Panc1 (cell line): Measurements from ENCODE around the gene STRC.
"Not testable (repeated sequence)": the region's sequence is repeated elsewhere in the genome, so short reads cannot be mapped to it uniquely, and the experiment has no call there.

Source experiments
- TCF7L2 ChIP-seq: IDR thresholded peaks from 2 replicates; pipeline ENCODE4 v1.6.1; 2011; ENCODE audit warnings: mild to moderate bottlenecking, low read depth, low read length, inconsistent platforms
- TF ChIP-seq, protein P1 (sequence below): fragments of 450-650 bp; IDR thresholded peaks from 2 replicates; pipeline ENCODE4 v1.5.1; 2017; ENCODE audit warnings: mild to moderate bottlenecking
- TF ChIP-seq, protein P2 (sequence below), 2 experiments: IDR thresholded peaks; 2 replicates each; pipeline ENCODE4 v1.6.1; 2011 to 2012; ENCODE audit warnings: low read depth in 2 of 2, control low read depth in 1 of 2, low read length in 1 of 2, mild to moderate bottlenecking in 1 of 2, moderate library complexity in 1 of 2; ENCODE audit not compliant: insufficient read depth in 1 of 2

DNA sequence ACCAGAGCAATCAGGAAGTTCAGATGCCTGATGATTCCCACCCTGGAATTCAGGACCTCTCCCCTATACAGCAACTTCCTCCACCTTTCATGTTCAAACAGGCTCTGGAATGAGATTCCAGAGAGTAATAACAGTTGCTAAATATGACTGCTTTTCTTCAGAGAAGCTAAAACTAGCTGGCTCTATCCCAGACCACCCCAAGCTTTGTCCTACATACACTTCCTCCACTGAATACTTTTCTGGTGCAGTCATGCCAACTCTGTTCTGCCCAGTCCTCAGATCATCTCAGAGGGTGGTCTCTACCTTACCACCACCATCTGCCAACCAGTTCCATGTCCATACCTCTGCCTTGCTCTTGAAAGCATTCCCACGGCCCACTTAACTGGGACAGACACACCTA lies 47.6 kb upstream of the STRC start:
- TF ChIP-seq, protein P1, sequence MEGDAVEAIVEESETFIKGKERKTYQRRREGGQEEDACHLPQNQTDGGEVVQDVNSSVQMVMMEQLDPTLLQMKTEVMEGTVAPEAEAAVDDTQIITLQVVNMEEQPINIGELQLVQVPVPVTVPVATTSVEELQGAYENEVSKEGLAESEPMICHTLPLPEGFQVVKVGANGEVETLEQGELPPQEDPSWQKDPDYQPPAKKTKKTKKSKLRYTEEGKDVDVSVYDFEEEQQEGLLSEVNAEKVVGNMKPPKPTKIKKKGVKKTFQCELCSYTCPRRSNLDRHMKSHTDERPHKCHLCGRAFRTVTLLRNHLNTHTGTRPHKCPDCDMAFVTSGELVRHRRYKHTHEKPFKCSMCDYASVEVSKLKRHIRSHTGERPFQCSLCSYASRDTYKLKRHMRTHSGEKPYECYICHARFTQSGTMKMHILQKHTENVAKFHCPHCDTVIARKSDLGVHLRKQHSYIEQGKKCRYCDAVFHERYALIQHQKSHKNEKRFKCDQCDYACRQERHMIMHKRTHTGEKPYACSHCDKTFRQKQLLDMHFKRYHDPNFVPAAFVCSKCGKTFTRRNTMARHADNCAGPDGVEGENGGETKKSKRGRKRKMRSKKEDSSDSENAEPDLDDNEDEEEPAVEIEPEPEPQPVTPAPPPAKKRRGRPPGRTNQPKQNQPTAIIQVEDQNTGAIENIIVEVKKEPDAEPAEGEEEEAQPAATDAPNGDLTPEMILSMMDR = not testable (repeated sequence)
- not testable (repeated sequence) for TF ChIP-seq TCF7L2
- TF ChIP-seq, protein P2, sequence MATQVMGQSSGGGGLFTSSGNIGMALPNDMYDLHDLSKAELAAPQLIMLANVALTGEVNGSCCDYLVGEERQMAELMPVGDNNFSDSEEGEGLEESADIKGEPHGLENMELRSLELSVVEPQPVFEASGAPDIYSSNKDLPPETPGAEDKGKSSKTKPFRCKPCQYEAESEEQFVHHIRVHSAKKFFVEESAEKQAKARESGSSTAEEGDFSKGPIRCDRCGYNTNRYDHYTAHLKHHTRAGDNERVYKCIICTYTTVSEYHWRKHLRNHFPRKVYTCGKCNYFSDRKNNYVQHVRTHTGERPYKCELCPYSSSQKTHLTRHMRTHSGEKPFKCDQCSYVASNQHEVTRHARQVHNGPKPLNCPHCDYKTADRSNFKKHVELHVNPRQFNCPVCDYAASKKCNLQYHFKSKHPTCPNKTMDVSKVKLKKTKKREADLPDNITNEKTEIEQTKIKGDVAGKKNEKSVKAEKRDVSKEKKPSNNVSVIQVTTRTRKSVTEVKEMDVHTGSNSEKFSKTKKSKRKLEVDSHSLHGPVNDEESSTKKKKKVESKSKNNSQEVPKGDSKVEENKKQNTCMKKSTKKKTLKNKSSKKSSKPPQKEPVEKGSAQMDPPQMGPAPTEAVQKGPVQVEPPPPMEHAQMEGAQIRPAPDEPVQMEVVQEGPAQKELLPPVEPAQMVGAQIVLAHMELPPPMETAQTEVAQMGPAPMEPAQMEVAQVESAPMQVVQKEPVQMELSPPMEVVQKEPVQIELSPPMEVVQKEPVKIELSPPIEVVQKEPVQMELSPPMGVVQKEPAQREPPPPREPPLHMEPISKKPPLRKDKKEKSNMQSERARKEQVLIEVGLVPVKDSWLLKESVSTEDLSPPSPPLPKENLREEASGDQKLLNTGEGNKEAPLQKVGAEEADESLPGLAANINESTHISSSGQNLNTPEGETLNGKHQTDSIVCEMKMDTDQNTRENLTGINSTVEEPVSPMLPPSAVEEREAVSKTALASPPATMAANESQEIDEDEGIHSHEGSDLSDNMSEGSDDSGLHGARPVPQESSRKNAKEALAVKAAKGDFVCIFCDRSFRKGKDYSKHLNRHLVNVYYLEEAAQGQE (IDR thresholded peaks at IDR 0.05; ENCODE audit: insufficient read depth in 1 of 2, low read depth in 2 of 2, low read length in 1 of 2) = not testable (repeated sequence)
